Fibroblast of the aortic adventitia (primary cell): ENCODE results near the gene WAPL. TPM values are rescaled to one million over a fixed set of nuclear protein-coding genes. Genes with fewer than 3 reads are reported as not detected.
"Not testable (repeated sequence)": the region's sequence is repeated elsewhere in the genome, so short reads cannot be mapped to it uniquely, and the experiment has no call there.

Experiments used
- DNase-seq: peaks from one replicate; pipeline ENCODE4 v3.0.0-alpha.2; 2010; ENCODE audit warnings: low read depth
- H3K4me3 ChIP-seq: 2 replicates; pipeline ENCODE4 v1.5.1; 2011; ENCODE audit warnings: low read depth, mild to moderate bottlenecking, control low read depth, low read length, moderate library complexity
- small RNA-seq: library from RNA; depleted of rRNA; stranded (forward); fragments of <200 nt; gene quantifications from one replicate; pipeline ENCODE3, GENCODE V24; 2012
- total RNA-seq: library from RNA; depleted of rRNA; stranded (reverse); fragments of >200 nt; gene quantifications from 2 replicates; pipeline ENCODE4 v1.2.3, GENCODE V29; 2012; ENCODE audit warnings: low replicate concordance
- TF ChIP-seq, protein P1 (sequence below): IDR thresholded peaks from 2 replicates; pipeline ENCODE4 v1.5.1; 2011; ENCODE audit warnings: mild to moderate bottlenecking, low read length, control low read depth, inconsistent platforms; ENCODE audit not compliant: insufficient read depth

The WAPL gene
- total RNA-seq, 1 donor = 40.9 TPM

DNA sequence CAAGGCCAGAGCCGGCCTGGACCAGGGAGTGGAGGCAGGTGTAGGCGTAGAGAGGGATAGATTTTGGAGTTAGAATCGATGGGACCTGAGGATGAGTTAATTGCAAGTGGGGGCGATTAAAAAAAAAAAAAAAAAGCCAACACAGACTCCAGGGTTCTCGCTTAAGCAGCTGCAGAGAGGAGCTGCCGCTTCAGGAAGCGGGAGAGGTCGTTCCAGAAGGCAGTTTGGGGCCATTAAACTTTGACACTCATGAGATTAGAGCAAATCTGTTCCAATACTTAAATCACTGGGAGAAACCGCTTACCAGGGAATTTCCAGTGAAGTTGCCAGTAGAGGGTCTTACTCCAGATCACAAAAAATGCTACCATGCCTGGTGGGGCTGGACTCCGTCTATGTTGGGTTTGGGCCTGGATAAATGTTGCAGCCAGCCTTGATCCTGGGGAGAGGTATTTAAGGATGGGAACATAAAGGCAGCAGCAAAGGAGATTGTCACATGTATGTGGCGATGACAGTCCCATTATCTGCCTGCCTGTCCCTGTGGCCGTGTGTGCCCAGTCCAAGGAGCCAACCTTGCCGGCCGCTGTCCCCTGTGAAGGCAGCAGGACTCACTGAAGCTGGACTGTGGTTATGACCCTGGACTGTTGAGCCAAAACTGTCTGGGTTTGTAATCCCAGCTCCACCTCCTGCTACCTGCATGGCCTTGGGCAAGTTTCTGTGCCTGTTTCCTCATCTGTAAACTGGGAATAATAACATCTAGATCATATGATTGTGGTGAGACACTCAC is 131.1 kb downstream of the WAPL start:
- TF ChIP-seq, protein P1, sequence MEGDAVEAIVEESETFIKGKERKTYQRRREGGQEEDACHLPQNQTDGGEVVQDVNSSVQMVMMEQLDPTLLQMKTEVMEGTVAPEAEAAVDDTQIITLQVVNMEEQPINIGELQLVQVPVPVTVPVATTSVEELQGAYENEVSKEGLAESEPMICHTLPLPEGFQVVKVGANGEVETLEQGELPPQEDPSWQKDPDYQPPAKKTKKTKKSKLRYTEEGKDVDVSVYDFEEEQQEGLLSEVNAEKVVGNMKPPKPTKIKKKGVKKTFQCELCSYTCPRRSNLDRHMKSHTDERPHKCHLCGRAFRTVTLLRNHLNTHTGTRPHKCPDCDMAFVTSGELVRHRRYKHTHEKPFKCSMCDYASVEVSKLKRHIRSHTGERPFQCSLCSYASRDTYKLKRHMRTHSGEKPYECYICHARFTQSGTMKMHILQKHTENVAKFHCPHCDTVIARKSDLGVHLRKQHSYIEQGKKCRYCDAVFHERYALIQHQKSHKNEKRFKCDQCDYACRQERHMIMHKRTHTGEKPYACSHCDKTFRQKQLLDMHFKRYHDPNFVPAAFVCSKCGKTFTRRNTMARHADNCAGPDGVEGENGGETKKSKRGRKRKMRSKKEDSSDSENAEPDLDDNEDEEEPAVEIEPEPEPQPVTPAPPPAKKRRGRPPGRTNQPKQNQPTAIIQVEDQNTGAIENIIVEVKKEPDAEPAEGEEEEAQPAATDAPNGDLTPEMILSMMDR = no peak

DNA sequence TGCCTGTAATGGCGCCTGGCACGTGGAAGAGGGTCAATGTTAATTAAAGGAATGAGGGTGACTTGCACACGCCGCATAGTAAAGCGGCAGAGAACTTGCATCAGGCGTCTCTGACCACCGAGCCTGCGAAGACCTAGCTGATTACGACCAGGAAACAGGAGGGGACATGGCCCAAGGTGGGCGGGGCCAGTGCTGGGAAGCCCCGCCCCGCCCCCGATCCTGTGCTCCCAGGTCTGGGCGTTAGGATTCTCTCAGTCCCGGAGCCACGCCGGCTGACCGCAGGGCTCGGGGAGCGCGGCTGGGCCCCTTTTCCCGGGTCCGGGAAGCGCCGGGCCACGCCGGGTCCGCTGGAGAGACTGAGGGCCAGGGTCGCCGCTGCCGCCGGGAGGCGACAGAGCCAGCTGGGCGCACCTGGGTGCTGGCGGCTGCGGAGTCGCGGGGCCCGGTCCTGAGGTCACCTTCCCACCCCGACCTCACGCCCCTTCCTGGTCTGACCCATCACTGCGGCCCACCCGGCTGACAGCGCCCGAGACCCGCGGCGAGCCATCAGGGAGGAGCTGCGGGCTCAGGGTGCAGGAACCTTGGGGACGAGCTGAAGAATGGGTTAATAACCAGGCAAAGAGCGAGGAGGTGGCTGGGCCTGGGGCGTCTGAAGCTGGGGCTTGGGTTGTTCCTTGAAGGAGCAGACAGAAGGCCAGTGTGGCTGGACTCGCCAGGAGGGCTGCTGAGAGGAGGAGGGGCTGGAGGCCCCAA is 132.0 kb downstream of the WAPL start:
- DNase-seq = peak; percentile 19
- H3K4me3 ChIP-seq = peak overlapping the region; percentile 31
- TF ChIP-seq, protein P1 = no peak

More for the DNA sequence above, 131.1 kb downstream of the WAPL start:
- DNase-seq = no peak
- no peak overlapping the region for H3K4me3 ChIP-seq

DNA sequence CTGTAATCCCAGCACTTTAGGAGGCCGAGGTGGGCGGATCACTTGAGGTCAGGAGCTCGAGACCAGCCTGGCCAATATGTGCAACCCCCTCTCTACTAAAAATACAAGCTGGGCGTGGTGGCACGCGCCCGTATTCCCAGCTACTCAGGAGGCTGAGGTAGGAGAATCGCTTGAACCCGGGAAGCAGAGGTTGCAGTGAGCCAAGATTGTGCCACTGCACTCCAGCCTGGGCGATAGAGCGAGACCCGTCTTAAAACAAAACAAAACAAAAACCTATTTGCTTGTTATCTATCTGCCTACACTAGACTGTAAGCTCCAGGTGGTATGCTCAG is 132.5 kb downstream of the WAPL start:
- not testable (repeated sequence) for DNase-seq, H3K4me3 ChIP-seq

DNA sequence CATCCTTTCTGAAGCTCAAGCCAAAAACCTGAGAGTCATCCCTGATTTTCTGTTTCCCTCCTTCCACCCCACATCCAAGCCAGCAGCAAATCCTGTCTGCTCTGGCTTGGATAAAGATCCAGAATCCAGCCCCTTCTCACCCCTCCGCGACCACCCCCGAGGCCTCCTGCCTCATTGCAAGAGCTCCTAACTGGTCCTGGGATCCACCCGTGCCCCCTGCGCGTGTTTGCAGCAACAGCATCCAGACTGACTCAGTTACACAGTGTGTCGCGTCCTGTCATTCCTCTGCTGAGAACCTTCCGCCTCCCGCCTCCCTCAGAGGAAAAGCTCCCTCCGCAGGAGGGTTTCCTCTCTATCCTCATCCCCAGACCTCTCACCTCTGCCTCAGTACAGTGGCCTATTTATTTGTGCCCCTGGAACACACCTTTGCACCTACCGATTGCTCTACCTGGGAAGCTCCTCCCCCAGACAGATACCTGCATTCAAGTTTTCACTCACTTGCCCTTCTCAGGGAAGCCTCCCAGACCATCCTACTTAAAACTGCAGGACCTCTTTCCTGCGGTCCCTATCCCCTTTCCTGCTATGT is 133.4 kb downstream of the WAPL start:
- no peak overlapping the region for H3K4me3 ChIP-seq
- TF ChIP-seq, protein P1 = no peak
- no peak for DNase-seq

DNA sequence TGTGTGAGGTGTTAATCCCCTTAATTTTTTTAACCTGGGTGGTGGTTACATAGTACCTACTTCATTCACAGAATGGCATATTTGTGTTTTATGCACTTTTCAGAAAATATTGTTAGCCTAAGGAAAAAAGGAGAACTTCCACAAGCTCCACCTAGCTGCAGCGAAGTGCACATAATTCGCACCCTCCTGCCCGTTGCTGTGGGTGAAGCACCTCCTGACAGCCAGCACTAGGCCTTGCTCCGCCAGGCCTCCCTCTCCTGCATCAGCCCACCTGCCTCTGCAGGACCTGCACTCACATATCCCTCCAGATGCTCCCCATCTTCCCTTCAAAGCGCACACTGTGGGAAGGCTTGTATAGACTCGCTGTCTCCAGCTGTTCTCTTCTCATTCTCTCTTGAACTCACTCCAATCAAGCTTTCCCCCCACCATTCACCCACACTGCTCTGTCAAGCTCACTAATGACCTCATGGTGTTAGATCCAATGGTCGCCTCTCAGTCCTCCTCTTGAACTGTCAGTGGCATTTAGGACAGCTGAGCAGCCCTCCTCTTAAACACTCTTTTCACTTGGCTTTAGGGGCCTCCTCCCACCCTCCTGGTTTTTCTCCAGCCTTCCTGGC is 134.3 kb downstream of the WAPL start:
- H3K4me3 ChIP-seq = no peak overlapping the region
- TF ChIP-seq, protein P1 = peak; percentile 11
- no peak for DNase-seq

DNA sequence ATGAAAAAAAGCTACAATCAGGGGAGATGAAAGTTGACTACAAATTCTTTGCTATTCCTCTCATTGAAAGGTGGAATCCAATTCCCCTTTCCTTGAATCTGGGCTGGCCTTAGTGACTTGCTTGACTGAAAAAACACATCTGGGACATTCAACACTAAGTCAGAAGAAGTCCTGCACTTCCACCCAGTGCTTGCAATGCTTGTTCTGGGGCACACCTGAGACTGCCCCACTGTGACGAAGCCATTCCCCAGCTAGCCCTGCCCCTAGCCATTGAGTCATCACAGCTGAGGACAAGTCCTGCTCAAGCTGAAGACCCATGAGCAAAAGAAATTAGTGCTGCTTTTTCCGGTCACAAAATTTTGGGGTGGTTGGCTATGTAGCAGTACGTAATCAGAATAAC is 135.8 kb downstream of the WAPL start:
- no peak overlapping the region for H3K4me3 ChIP-seq
- TF ChIP-seq, protein P1 = no peak
- no peak for DNase-seq

Small RNAs within 50 kb of the gene (small RNA-seq; reads per million reads assigned to genes)
- not detected for gene RNU6-780P

Other genes with a start within 250 kb of the WAPL start
- gene GRID1, start 155.0 kb downstream of the WAPL start, total RNA-seq = not detected in 2 replicates
- not detected in 2 replicates for gene OPN4, start 132.8 kb upstream of the WAPL start, total RNA-seq
- under 0.01 TPM in 1 of 2 replicates, not detected in the other for gene LDB3, start 146.7 kb upstream of the WAPL start, total RNA-seq
- gene BMPR1A, start 234.8 kb upstream of the WAPL start, total RNA-seq = 57.8 and 74.7 TPM in 2 replicates